ENCODE results near the gene IGLL5.

DNA sequence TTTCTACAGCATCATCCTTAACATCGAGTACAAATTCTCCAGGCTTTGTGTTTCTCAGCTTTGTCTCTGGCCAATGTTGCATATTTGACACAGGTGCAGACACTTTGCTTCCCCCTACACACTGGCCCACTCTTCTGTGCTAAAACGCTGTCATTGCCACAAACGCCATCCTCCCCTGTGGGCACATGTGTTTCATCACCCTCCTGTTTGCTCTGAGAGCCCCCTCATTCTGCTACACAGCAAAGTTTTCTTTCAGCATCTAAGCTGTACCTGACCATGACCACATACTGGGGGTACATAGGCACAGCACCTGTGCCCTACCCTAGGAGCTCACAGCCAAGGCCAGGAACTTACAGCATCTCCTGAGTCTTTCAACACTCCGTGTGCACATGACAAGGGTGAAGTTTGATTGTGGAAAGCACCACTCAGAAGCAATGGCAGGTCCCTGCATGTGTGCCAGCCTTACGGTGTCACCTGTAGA, 7.9 kb upstream of the IGLL5 start:
- no peak for TF ChIP-seq POLR2A (IDR thresholded peaks at IDR 0.05)
- TF ChIP-seq CTCF (IDR thresholded peaks at IDR 0.05) = no peak

All from uterus (tissue), 2 donors.